Panc1 (cell line): ENCODE results near the gene ACTR5. TPM values are rescaled to one million over a fixed set of nuclear protein-coding genes. Genes with fewer than 3 reads are reported as not detected.

Experiments
- ATAC-seq: fragments of 200-7000 bp; cut with Tn5 transposase; 2 replicates; pipeline ENCODE4 v1.9.1; 2020; ENCODE audit warnings: mild to moderate bottlenecking, moderate library complexity
- BruUV-seq: library from RNA; stranded (reverse); fragments of 400-500 nt; replicated peaks from 2 replicates; lab custom pipeline; 2021; lab: Mats Ljungman, UMichigan
- CTCF ChIA-PET: fragments of 300-600 bp; sonication (Branson Sonifier 250); formaldehyde crosslinking; loops from one replicate; lab custom pipeline; 2022; ENCODE audit warnings: antibody characterized with exemption; lab: Charles Lee
- POLR2A ChIA-PET: fragments of 300-600 bp; sonication (Branson Sonifier 250); formaldehyde crosslinking; loops from one replicate; lab custom pipeline; 2022; ENCODE audit warnings: antibody characterized with exemption; lab: Charles Lee
- DNase-seq: peaks from one replicate; pipeline ENCODE4 v3.0.0-alpha.2; 2010; ENCODE audit warnings: low read depth, low spot score
- H3K27ac ChIP-seq: 2 replicates; pipeline ENCODE4 v1.5.1; 2011; ENCODE audit warnings: mild to moderate bottlenecking, low read length, inconsistent platforms
- H3K27me3 ChIP-seq: fragments of 200-500 bp; sonication (Bioruptor generic); 2 replicates; pipeline ENCODE4 v1.6.0; 2014; ENCODE audit warnings: low read length, inconsistent platforms; ENCODE audit not compliant: control insufficient read depth, insufficient read depth
- H3K36me3 ChIP-seq: fragments of 200-500 bp; sonication (Bioruptor generic); 2 replicates; pipeline ENCODE4 v1.5.1; 2014; ENCODE audit warnings: inconsistent platforms, mild to moderate bottlenecking, low read length, moderate library complexity; ENCODE audit not compliant: control insufficient read depth, insufficient read depth
- H3K4me1 ChIP-seq: 2 replicates; pipeline ENCODE4 v1.5.1; 2011; ENCODE audit warnings: inconsistent platforms, mild to moderate bottlenecking, low read length, moderate library complexity; ENCODE audit not compliant: control insufficient read depth, insufficient read depth
- H3K4me3 ChIP-seq, 2 experiments: 2 replicates each; pipeline ENCODE4 v1.5.1; 2011 to 2012; ENCODE audit warnings: low read depth in 2 of 2, low read length in 2 of 2, mild to moderate bottlenecking in 2 of 2, inconsistent platforms in 1 of 2, moderate library complexity in 1 of 2
- H3K9me3 ChIP-seq: fragments of 200-500 bp; sonication (Bioruptor generic); 2 replicates; pipeline ENCODE4 v1.5.1; 2014; ENCODE audit warnings: low read depth, mild to moderate bottlenecking, inconsistent platforms, low read length, moderate library complexity; ENCODE audit not compliant: control insufficient read depth, insufficient read depth
- POLR2AphosphoS5 ChIP-seq: IDR thresholded peaks from 2 replicates; pipeline ENCODE4 v1.6.1; 2012; ENCODE audit warnings: mild to moderate bottlenecking, low read depth, low read length, moderate library complexity
- SIN3A ChIP-seq: IDR thresholded peaks from 2 replicates; pipeline ENCODE4 v1.6.1; 2012; ENCODE audit warnings: low read depth, mild to moderate bottlenecking, low read length, moderate library complexity, borderline replicate concordance; ENCODE audit not compliant: insufficient read depth
- TCF7L2 ChIP-seq: IDR thresholded peaks from 2 replicates; pipeline ENCODE4 v1.6.1; 2011; ENCODE audit warnings: mild to moderate bottlenecking, low read depth, low read length, inconsistent platforms
- in situ Hi-C: cut with HindIII; loops from 2 replicates; pipeline ENCODE4 v1.10.0; 2016; ENCODE audit warnings: low sequenced_read_pairs, low pct_unique_long_range_greater_than_20kb
- intact Hi-C: fragments of 100-400 bp; cut with micrococcal nuclease; formaldehyde crosslinking; loops from one replicate; pipeline ENCODE4 v1.10.0; 2022; ENCODE audit not compliant: unreplicated experiment
- total RNA-seq: library from RNA; stranded (reverse); gene quantifications from one replicate; pipeline ENCODE4 v1.2.1, GENCODE V29; 2021; ENCODE audit not compliant: unreplicated experiment
- TF ChIP-seq, protein P1 (sequence below): fragments of 450-650 bp; IDR thresholded peaks from 2 replicates; pipeline ENCODE4 v1.5.1; 2017; ENCODE audit warnings: mild to moderate bottlenecking
- TF ChIP-seq, protein P2 (sequence below), 2 experiments: IDR thresholded peaks; 2 replicates each; pipeline ENCODE4 v1.6.1; 2011 to 2012; ENCODE audit warnings: low read depth in 2 of 2, control low read depth in 1 of 2, low read length in 1 of 2, mild to moderate bottlenecking in 1 of 2, moderate library complexity in 1 of 2; ENCODE audit not compliant: insufficient read depth in 1 of 2

ACTR5 gene
- total RNA-seq, 1 experiment from 2014 or later, result 12.1 TPM

DNA sequence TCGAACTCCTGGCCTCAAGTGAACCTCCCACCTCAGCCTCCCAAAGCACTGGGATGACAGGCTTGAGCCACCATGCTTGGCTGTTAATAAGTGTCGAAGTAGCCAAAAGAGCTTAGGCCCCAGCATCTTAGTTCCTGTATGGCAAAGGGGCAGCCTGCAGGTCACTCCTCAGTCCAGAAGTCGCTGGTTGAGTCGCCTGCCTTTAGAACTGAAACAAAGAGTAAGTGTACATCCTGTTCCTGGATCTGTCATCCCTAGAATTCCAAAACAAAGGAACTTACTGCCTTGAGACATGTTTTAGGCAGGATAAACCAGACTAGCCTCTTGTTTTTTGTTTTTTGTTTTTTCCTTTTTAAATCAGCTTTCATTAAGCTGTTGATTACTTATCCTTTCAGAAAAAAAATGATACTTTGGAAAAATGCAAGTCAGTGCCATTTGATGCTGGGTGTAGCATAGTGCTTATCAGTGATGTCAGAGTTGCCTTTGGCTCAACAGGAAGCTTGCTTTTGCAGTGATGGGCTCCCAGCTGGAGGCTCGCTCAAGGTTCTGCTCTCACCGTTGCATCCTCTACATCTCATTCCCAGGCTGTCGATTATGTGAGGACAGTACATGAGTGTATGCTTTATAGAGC lies 9.0 kb downstream of the ACTR5 start:
- DNase-seq (no peak), ATAC-seq (no peak)
- no peaks in the 10 kb centered on the region for H3K4me1 ChIP-seq
- in situ Hi-C loops, result no loop called here
- POLR2A ChIA-PET, result no interaction called here
- no peaks in the 10 kb centered on the region for H3K9me3 ChIP-seq
- no peaks in the 10 kb centered on the region for H3K27me3 ChIP-seq
- H3K27ac ChIP-seq, result no peak overlapping the region
- intact Hi-C loops, result no loop called here
- CTCF ChIA-PET, result no interaction called here
- H3K4me3 ChIP-seq, result no peak overlapping the region
- TF ChIP-seq SIN3A (no peak), TCF7L2 (no peak), POLR2AphosphoS5 (no peak)
- TF ChIP-seq, protein P1, sequence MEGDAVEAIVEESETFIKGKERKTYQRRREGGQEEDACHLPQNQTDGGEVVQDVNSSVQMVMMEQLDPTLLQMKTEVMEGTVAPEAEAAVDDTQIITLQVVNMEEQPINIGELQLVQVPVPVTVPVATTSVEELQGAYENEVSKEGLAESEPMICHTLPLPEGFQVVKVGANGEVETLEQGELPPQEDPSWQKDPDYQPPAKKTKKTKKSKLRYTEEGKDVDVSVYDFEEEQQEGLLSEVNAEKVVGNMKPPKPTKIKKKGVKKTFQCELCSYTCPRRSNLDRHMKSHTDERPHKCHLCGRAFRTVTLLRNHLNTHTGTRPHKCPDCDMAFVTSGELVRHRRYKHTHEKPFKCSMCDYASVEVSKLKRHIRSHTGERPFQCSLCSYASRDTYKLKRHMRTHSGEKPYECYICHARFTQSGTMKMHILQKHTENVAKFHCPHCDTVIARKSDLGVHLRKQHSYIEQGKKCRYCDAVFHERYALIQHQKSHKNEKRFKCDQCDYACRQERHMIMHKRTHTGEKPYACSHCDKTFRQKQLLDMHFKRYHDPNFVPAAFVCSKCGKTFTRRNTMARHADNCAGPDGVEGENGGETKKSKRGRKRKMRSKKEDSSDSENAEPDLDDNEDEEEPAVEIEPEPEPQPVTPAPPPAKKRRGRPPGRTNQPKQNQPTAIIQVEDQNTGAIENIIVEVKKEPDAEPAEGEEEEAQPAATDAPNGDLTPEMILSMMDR, result no peak
- TF ChIP-seq, protein P2, sequence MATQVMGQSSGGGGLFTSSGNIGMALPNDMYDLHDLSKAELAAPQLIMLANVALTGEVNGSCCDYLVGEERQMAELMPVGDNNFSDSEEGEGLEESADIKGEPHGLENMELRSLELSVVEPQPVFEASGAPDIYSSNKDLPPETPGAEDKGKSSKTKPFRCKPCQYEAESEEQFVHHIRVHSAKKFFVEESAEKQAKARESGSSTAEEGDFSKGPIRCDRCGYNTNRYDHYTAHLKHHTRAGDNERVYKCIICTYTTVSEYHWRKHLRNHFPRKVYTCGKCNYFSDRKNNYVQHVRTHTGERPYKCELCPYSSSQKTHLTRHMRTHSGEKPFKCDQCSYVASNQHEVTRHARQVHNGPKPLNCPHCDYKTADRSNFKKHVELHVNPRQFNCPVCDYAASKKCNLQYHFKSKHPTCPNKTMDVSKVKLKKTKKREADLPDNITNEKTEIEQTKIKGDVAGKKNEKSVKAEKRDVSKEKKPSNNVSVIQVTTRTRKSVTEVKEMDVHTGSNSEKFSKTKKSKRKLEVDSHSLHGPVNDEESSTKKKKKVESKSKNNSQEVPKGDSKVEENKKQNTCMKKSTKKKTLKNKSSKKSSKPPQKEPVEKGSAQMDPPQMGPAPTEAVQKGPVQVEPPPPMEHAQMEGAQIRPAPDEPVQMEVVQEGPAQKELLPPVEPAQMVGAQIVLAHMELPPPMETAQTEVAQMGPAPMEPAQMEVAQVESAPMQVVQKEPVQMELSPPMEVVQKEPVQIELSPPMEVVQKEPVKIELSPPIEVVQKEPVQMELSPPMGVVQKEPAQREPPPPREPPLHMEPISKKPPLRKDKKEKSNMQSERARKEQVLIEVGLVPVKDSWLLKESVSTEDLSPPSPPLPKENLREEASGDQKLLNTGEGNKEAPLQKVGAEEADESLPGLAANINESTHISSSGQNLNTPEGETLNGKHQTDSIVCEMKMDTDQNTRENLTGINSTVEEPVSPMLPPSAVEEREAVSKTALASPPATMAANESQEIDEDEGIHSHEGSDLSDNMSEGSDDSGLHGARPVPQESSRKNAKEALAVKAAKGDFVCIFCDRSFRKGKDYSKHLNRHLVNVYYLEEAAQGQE (IDR thresholded peaks at IDR 0.05; ENCODE audit: insufficient read depth in 1 of 2, low read depth in 2 of 2, low read length in 1 of 2), result no peak
- no TSS peak for BruUV-seq
- H3K36me3 ChIP-seq, result peaks cover 7% of the 10 kb centered on the region; the same call in 1 of the 2 replicates

- Histone ChIP-seq H3K27ac (no peak overlapping the region), H3K4me3 (no peak overlapping the region), H3K9me3 (no peaks in the 10 kb centered on the region), H3K4me1 (no peaks in the 10 kb centered on the region), H3K36me3 (peaks cover 11% of the 10 kb centered on the region; the same call in 1 of the 2 replicates), H3K27me3 (no peaks in the 10 kb centered on the region)
- in situ Hi-C loops, result no loop called here
- DNase-seq (no peak), ATAC-seq (no peak)
- intact Hi-C loops, result no loop called here
- ChIA-PET POLR2A (no interaction called here), CTCF (no interaction called here)
- BruUV-seq, result no TSS peak
- TF ChIP-seq, protein P2 (IDR thresholded peaks at IDR 0.05; ENCODE audit: insufficient read depth in 1 of 2, low read depth in 2 of 2, low read length in 1 of 2), result no peak
- no peak for TF ChIP-seq POLR2AphosphoS5
- no peak for TF ChIP-seq TCF7L2
- TF ChIP-seq SIN3A, result no peak
- TF ChIP-seq, protein P1, result no peak
Observed at GRCh38 chr20:38759106-38759505, 10.8 kb downstream of the ACTR5 start.
